Lung microvascular endothelial cell (primary cell): ENCODE data around the gene WDR43. TPM values are rescaled to one million over a fixed set of nuclear protein-coding genes. Genes with fewer than 3 reads are reported as not detected.

Experiments
- DNase-seq, 2 donors: peaks; one replicate each; pipeline versions ENCODE4 v3.0.0 to v3.0.0-alpha.2; 2010; ENCODE audit warnings: low read depth in 2 of 2
- total RNA-seq: library from RNA; depleted of rRNA; stranded (reverse); fragments of >200 nt; gene quantifications from 2 replicates; pipeline ENCODE4 v1.2.1, GENCODE V29; 2014

WDR43 gene
- total RNA-seq, 1 donor from 2014 or later: 51.6 TPM

DNA sequence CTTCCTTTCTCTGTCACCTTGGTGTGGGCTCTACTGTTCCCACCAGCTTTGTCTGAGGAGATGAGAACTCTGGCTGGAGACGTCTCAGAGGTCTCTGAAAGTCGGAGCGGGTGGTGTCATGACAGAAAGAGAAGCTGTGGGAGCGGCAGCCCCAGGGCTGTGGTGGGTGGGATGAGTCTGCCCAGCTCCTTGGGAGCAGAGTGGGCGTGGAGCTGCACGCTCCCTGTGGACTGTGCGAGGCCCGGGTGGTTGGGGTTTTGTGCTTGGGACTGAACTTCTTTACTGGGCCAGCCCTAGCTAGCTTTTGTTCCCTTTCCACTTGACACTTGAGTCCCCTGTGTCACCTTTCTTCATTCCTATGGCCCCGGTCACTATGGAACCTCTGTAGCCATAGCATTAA is 97.0 kb downstream of the WDR43 start:
- no peak for DNase-seq

DNA sequence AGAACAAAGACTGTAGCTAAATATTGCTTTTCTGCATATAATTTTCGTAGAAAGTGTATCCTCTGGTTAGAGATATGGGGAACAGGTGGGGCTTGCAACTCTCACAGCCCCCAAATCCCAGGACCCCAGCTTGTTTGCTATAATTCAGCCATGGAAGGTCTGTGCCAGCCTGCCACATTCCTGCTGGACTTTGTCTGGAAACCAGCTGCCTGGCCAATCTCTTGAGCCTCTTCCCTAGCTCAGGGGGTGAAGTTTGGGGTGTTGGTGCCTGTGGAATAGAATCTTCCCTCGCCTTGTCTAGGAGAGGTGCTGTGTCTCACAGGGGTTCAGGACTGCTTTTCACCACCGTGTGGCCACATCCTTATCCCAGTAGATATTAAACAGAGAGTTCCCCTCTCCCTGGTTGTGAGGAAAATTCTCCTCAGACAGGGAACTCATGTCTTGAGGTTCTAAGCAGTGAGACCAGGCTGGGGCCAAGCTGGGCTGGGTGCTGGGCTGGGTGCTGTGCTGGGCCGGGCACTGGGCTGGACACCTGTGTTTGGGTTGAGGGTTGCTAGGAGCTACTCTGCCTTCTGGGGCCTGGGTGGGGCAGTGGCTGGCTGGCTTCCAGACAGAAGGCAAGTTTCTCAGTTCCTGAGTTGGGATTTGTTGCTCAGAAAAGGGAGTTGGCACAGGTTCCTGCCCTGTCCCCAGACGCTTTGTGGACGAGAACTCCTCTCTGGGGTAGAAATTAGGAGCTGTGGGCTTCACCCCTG is 98.9 kb downstream of the WDR43 start:
- DNase-seq: no peak

DNA sequence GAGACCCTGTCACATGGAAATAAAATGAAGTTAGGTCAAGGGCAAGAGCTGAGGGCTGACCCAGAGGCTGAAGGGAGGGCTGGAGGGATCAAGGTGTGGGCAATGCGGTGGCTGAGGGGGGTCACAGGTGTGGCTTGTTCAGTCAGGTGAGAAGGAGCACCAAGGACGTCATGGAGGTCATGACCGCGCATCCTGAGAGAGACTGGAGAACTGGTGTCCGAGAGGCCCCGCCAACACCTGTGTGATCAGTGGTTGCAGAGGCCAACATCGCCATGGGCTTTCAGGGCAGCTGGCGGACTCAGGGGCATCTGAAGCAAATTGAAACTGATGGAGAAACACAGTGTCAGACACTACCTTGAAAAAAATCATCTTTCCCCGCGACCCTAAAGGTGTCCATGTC is 99.6 kb downstream of the WDR43 start:
- no peak for DNase-seq

DNA sequence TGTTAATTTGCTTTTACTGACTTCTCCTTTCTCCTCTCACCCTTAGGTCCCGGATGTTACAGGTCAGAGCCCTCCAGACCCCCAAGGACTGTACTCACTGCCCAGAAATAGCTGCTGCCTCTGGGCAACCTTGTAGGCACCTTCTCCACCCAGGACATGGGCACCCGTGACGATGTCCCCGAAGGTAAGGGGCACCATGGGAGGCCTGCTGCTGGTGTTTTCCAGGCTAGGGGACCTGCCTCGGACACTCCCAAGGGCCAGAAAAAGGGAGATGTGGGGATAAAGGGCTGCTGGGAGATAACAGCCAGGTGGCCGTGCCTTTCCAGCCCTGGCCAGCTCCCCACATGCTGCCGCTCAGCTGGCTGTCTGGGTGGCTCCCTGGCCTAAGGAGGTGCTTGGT is 100.2 kb downstream of the WDR43 start:
- DNase-seq: no peak

DNA sequence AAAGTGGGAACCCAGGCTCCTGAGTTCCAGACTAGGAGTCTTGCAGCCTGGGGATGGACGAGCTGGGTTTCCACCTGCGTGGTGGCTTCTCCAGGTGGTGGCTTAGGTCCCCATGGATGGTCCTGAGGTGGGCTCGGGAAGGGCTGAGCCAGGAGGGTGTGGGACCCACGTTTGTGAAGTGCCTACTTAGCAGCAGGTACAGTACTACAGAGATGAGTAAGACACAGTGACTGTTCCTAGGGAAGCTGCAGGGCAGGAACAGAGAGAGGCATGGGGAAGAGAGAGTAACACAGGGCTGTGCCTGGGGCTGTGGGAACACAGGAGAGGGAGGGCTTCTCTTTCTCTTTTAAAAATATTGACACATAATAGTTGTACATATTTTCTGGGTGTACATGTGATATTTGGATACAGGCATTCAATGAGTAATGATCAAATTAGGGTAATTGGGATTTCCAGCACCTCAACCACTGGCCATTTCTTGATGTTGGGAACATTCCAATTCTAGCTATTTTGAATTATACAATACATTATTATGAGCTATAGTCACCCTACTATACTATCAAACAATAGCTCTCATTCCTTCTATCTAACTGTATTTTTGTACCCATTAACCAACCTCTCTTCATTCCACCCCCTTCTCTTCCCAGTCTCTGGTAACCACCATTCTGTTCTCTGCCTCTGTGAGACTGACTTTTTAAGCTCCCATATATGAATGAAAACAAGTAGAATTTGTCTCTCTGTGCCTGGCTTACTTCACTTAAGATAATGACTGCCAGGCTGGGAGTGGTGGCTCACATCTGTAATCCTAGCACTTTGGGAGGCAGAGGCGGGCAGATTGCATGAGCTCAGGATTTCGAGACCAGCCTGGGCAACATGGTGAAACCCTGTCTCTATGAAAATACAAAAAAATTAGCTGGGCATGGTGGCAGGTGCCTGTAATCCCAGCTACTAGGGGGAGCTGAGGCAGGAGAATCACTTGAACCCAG is 101.6 kb downstream of the WDR43 start:
- no peak for DNase-seq

DNA sequence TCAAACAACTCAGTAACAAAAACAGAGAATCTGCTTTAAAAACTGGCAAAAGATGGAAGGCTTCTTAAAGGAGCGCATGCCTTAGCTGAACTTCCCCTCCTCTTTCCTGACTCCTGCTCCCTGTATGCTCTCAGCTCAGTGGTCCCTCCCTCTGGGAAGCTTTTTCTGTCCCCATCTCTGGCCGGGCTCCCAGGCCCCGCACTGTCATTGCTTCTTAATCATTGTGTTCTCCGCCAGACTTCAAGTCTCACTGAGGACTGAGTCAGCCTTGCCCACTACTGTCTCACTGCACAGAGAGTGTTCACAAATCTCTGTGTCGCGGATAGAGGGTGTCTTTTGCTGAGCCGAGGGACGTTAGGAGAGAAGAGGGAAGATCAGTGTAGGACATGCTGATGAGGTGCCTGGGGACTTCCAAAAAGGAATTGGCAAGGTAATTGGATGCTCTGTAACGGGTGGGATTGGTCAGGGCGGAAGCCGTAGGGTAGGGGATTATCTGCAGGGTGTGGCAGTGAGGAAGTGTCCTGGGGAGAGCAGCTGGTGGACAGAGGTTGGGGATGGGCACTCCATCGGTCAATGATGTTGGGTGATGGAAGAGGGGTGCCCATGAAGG is 102.9 kb downstream of the WDR43 start:
- DNase-seq: no peak

Other genes starting within 250 kb of the WDR43 start
- gene PPP1CB, start 142.8 kb upstream of the WDR43 start, total RNA-seq: 81.7 and 87.7 TPM in 2 replicates
- 0.20 and 0.22 TPM in 2 replicates for gene SPDYA, start 83.8 kb upstream of the WDR43 start, total RNA-seq
- 6.8 and 13.1 TPM in 2 replicates for gene TRMT61B, start 24.4 kb upstream of the WDR43 start, total RNA-seq
- gene TOGARAM2, start 86.6 kb downstream of the WDR43 start, total RNA-seq: under 0.01 TPM in 2 replicates
- not detected in 2 replicates for gene PCARE, start 179.9 kb downstream of the WDR43 start, total RNA-seq
- gene CLIP4, start 220.7 kb downstream of the WDR43 start, total RNA-seq: 13.9 and 14.2 TPM in 2 replicates